Panc1 (cell line): ENCODE measurements around the gene C12orf75. TPM values are rescaled to one million over a fixed set of nuclear protein-coding genes. Genes with fewer than 3 reads are reported as not detected.
"Not testable (repeated sequence)": the region's sequence is repeated elsewhere in the genome, so short reads cannot be mapped to it uniquely, and the experiment has no call there.

Experiments
- ATAC-seq: fragments of 200-7000 bp; cut with Tn5 transposase; 2 replicates; pipeline ENCODE4 v1.9.1; 2020; ENCODE audit warnings: mild to moderate bottlenecking, moderate library complexity
- BruUV-seq: library from RNA; stranded (reverse); fragments of 400-500 nt; replicated peaks from 2 replicates; lab custom pipeline; 2021; lab: Mats Ljungman, UMichigan
- CTCF ChIA-PET: fragments of 300-600 bp; sonication (Branson Sonifier 250); formaldehyde crosslinking; loops from one replicate; lab custom pipeline; 2022; ENCODE audit warnings: antibody characterized with exemption; lab: Charles Lee
- POLR2A ChIA-PET: fragments of 300-600 bp; sonication (Branson Sonifier 250); formaldehyde crosslinking; loops from one replicate; lab custom pipeline; 2022; ENCODE audit warnings: antibody characterized with exemption; lab: Charles Lee
- DNase-seq: peaks from one replicate; pipeline ENCODE4 v3.0.0-alpha.2; 2010; ENCODE audit warnings: low read depth, low spot score
- H3K27ac ChIP-seq: 2 replicates; pipeline ENCODE4 v1.5.1; 2011; ENCODE audit warnings: mild to moderate bottlenecking, low read length, inconsistent platforms
- H3K27me3 ChIP-seq: fragments of 200-500 bp; sonication (Bioruptor generic); 2 replicates; pipeline ENCODE4 v1.6.0; 2014; ENCODE audit warnings: low read length, inconsistent platforms; ENCODE audit not compliant: control insufficient read depth, insufficient read depth
- H3K36me3 ChIP-seq: fragments of 200-500 bp; sonication (Bioruptor generic); 2 replicates; pipeline ENCODE4 v1.5.1; 2014; ENCODE audit warnings: inconsistent platforms, mild to moderate bottlenecking, low read length, moderate library complexity; ENCODE audit not compliant: control insufficient read depth, insufficient read depth
- H3K4me1 ChIP-seq: 2 replicates; pipeline ENCODE4 v1.5.1; 2011; ENCODE audit warnings: inconsistent platforms, mild to moderate bottlenecking, low read length, moderate library complexity; ENCODE audit not compliant: control insufficient read depth, insufficient read depth
- H3K4me3 ChIP-seq, 2 experiments: 2 replicates each; pipeline ENCODE4 v1.5.1; 2011 to 2012; ENCODE audit warnings: low read depth in 2 of 2, low read length in 2 of 2, mild to moderate bottlenecking in 2 of 2, inconsistent platforms in 1 of 2, moderate library complexity in 1 of 2
- H3K9me3 ChIP-seq: fragments of 200-500 bp; sonication (Bioruptor generic); 2 replicates; pipeline ENCODE4 v1.5.1; 2014; ENCODE audit warnings: low read depth, mild to moderate bottlenecking, inconsistent platforms, low read length, moderate library complexity; ENCODE audit not compliant: control insufficient read depth, insufficient read depth
- POLR2AphosphoS5 ChIP-seq: IDR thresholded peaks from 2 replicates; pipeline ENCODE4 v1.6.1; 2012; ENCODE audit warnings: mild to moderate bottlenecking, low read depth, low read length, moderate library complexity
- SIN3A ChIP-seq: IDR thresholded peaks from 2 replicates; pipeline ENCODE4 v1.6.1; 2012; ENCODE audit warnings: low read depth, mild to moderate bottlenecking, low read length, moderate library complexity, borderline replicate concordance; ENCODE audit not compliant: insufficient read depth
- TCF7L2 ChIP-seq: IDR thresholded peaks from 2 replicates; pipeline ENCODE4 v1.6.1; 2011; ENCODE audit warnings: mild to moderate bottlenecking, low read depth, low read length, inconsistent platforms
- in situ Hi-C: cut with HindIII; loops from 2 replicates; pipeline ENCODE4 v1.10.0; 2016; ENCODE audit warnings: low sequenced_read_pairs, low pct_unique_long_range_greater_than_20kb
- intact Hi-C: fragments of 100-400 bp; cut with micrococcal nuclease; formaldehyde crosslinking; loops from one replicate; pipeline ENCODE4 v1.10.0; 2022; ENCODE audit not compliant: unreplicated experiment
- total RNA-seq: library from RNA; stranded (reverse); gene quantifications from one replicate; pipeline ENCODE4 v1.2.1, GENCODE V29; 2021; ENCODE audit not compliant: unreplicated experiment
- TF ChIP-seq, protein P1 (sequence below): fragments of 450-650 bp; IDR thresholded peaks from 2 replicates; pipeline ENCODE4 v1.5.1; 2017; ENCODE audit warnings: mild to moderate bottlenecking
- TF ChIP-seq, protein P2 (sequence below), 2 experiments: IDR thresholded peaks; 2 replicates each; pipeline ENCODE4 v1.6.1; 2011 to 2012; ENCODE audit warnings: low read depth in 2 of 2, control low read depth in 1 of 2, low read length in 1 of 2, mild to moderate bottlenecking in 1 of 2, moderate library complexity in 1 of 2; ENCODE audit not compliant: insufficient read depth in 1 of 2

C12orf75 gene
- total RNA-seq, 1 experiment from 2014 or later, result 132 TPM

DNA sequence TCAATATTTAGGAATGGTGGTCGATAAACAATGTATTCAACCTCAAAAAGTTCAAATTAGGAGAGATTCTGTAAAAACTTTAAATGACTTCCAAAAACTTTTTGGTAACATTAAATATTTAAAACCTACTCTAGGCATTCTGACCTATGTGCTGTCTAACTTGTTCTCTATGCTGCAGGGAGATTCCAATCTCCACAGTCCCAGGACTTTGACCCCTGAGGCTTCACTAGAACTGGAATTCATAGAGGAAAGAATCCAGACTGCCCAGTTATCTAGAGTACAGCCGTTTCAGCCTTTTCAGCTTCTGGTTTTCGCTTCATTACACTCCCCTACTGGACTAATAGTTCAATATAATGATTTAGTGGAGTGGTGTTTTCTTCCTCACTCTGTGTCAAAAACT lies 21.1 kb upstream of the C12orf75 start:
- CTCF ChIA-PET, DNase-seq, intact Hi-C loops, H3K36me3 ChIP-seq, POLR2A ChIA-PET, H3K27ac ChIP-seq, H3K4me1 ChIP-seq, BruUV-seq, ATAC-seq, H3K27me3 ChIP-seq, H3K4me3 ChIP-seq, H3K9me3 ChIP-seq, in situ Hi-C loops: not testable (repeated sequence)

DNA sequence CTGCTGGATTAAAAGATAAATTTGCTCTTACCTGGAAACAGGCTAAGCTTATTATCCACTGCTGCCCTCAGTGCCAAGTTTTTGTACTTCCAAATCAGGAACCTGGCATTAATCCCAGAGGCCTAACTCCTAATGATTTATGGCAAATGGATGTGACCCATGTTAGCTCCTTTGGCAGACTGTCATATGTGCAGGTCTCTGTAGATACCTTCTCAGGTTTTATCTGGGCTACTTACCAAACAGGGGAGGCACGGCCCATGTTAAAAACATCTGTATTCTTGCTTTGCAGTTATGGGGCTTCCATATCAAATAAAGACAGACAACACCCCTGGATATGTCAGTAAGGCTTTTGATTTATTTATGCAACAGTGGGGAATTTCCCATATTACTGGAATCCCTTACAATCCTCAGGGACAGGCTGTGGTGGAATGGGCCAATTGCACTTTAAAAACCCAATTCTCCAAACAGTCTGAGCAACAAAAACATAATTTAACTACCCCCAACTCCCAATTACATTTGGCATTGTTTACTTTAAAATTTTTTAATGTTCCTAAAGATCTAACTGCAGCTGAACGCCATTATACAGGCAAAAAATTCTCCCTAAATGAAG lies 19.9 kb upstream of the C12orf75 start:
- BruUV-seq, POLR2A ChIA-PET, H3K9me3 ChIP-seq, H3K4me1 ChIP-seq, H3K27ac ChIP-seq, CTCF ChIA-PET, intact Hi-C loops, DNase-seq, H3K27me3 ChIP-seq, ATAC-seq, H3K36me3 ChIP-seq, in situ Hi-C loops, H3K4me3 ChIP-seq: not testable (repeated sequence)

DNA sequence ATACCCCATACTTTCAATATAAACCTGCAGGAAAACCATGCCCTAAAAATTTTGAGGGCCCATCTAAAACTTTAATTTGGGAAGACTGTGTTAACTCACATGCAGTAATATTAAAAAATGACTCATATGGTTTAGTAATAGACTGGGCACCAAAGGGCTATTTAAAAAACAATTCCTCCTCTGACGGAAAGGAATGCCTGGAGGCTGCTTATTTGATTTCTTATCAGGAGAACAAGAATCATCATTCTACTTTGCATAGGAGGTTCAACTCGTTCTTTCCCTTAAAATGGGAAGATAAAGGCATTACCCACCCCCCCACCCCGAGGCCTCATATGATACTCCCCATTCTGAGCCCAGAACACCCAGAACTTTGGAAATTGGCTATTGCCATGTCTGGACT lies 18.6 kb upstream of the C12orf75 start:
- H3K27ac ChIP-seq, H3K27me3 ChIP-seq, ATAC-seq, DNase-seq, CTCF ChIA-PET, H3K9me3 ChIP-seq, intact Hi-C loops, BruUV-seq, H3K4me3 ChIP-seq, H3K36me3 ChIP-seq, H3K4me1 ChIP-seq, POLR2A ChIA-PET, in situ Hi-C loops: not testable (repeated sequence)

DNA sequence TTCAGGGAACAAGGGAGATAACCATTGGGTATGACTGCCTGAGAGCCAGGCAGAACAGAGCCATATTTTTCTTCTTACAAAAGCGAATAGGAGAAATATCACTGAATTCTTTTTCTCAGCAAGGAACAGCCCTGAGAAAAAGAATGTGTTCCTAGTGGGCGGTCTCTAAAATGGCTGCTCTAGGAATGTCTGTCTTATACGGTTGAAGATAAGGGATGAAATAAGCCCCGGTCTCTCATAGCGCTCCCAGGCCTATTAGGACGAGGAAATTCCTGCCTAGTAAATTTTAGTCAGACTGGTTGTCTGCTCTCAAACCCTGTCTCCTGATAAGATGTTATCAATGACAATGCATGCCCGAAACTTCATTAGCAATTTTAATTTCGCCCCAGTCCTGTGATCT lies 16.7 kb upstream of the C12orf75 start:
- H3K4me3 ChIP-seq, ATAC-seq, POLR2A ChIA-PET, DNase-seq, intact Hi-C loops, CTCF ChIA-PET, H3K9me3 ChIP-seq, in situ Hi-C loops, BruUV-seq, H3K4me1 ChIP-seq, H3K36me3 ChIP-seq, H3K27me3 ChIP-seq, H3K27ac ChIP-seq: not testable (repeated sequence)

DNA sequence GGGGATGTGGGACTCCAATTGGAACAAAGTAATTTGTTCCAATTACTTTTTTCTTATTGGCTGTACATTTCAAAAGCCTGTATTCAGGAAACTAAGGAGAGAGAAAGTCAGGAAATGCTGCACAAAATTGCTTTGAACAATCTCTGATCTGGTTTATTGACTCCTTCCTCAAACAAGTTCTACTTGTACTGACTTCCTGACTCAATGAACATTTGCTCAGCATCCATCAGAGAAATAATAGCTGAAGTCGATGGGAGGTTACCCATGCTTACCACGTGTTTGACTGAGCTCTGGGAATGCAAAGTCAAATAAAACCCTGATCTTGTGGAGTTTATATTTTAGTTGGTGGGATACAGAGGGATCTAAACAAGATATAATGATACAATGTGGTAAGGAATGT lies 15.4 kb upstream of the C12orf75 start:
- POLR2A ChIA-PET, result no interaction called here
- H3K27ac ChIP-seq, result no peak overlapping the region
- intact Hi-C loops, result no loop called here

More for the DNA sequence above, 15.4 kb upstream of the C12orf75 start:
- H3K4me3 ChIP-seq, result no peak overlapping the region
- no peak for ATAC-seq
- H3K4me1 ChIP-seq, result no peaks in the 10 kb centered on the region
- no peaks in the 10 kb centered on the region for H3K36me3 ChIP-seq
- TF ChIP-seq, protein P1, sequence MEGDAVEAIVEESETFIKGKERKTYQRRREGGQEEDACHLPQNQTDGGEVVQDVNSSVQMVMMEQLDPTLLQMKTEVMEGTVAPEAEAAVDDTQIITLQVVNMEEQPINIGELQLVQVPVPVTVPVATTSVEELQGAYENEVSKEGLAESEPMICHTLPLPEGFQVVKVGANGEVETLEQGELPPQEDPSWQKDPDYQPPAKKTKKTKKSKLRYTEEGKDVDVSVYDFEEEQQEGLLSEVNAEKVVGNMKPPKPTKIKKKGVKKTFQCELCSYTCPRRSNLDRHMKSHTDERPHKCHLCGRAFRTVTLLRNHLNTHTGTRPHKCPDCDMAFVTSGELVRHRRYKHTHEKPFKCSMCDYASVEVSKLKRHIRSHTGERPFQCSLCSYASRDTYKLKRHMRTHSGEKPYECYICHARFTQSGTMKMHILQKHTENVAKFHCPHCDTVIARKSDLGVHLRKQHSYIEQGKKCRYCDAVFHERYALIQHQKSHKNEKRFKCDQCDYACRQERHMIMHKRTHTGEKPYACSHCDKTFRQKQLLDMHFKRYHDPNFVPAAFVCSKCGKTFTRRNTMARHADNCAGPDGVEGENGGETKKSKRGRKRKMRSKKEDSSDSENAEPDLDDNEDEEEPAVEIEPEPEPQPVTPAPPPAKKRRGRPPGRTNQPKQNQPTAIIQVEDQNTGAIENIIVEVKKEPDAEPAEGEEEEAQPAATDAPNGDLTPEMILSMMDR, result no peak
- no peak for TF ChIP-seq TCF7L2
- no peak for TF ChIP-seq SIN3A
- TF ChIP-seq, protein P2, sequence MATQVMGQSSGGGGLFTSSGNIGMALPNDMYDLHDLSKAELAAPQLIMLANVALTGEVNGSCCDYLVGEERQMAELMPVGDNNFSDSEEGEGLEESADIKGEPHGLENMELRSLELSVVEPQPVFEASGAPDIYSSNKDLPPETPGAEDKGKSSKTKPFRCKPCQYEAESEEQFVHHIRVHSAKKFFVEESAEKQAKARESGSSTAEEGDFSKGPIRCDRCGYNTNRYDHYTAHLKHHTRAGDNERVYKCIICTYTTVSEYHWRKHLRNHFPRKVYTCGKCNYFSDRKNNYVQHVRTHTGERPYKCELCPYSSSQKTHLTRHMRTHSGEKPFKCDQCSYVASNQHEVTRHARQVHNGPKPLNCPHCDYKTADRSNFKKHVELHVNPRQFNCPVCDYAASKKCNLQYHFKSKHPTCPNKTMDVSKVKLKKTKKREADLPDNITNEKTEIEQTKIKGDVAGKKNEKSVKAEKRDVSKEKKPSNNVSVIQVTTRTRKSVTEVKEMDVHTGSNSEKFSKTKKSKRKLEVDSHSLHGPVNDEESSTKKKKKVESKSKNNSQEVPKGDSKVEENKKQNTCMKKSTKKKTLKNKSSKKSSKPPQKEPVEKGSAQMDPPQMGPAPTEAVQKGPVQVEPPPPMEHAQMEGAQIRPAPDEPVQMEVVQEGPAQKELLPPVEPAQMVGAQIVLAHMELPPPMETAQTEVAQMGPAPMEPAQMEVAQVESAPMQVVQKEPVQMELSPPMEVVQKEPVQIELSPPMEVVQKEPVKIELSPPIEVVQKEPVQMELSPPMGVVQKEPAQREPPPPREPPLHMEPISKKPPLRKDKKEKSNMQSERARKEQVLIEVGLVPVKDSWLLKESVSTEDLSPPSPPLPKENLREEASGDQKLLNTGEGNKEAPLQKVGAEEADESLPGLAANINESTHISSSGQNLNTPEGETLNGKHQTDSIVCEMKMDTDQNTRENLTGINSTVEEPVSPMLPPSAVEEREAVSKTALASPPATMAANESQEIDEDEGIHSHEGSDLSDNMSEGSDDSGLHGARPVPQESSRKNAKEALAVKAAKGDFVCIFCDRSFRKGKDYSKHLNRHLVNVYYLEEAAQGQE (IDR thresholded peaks at IDR 0.05; ENCODE audit: insufficient read depth in 1 of 2, low read depth in 2 of 2, low read length in 1 of 2), result no peak
- no peak for TF ChIP-seq POLR2AphosphoS5
- in situ Hi-C loops, result no loop called here
- no TSS peak for BruUV-seq
- H3K27me3 ChIP-seq, result no peaks in the 10 kb centered on the region
- H3K9me3 ChIP-seq, result peaks cover 3% of the 10 kb centered on the region; the same call in 1 of the 2 replicates
- CTCF ChIA-PET, result no interaction called here
- DNase-seq, result no peak
